Sigmoid colon (tissue), 3 donors: ENCODE measurements around the gene TNXB.

ENCODE experiments used
- CTCF ChIP-seq, 4 experiments: fragments of 450-650 bp in 3 of 4; fragments of 200-600 bp in 1 of 4; IDR thresholded peaks; one replicate each; pipeline ENCODE4 v1.5.1; 2016 to 2019; ENCODE audit warnings: antibody characterized with exemption in 4 of 4, mild to moderate bottlenecking in 3 of 4, moderate library complexity in 2 of 4
- POLR2A ChIP-seq, 2 donors: fragments of 450-650 bp; IDR thresholded peaks; one replicate each; pipeline ENCODE4 v1.6.1; 2016; ENCODE audit warnings: antibody characterized with exemption in 2 of 2, mild to moderate bottlenecking in 2 of 2, moderate library complexity in 2 of 2

- no peak for TF ChIP-seq CTCF (IDR thresholded peaks at IDR 0.05)
- no peak for TF ChIP-seq POLR2A (IDR thresholded peaks at IDR 0.05)
Measured at GRCh38 chr6:32069460-32069859, 39.7 kb downstream of the TNXB start.
